GM19372 (cell line): Measurements from ENCODE around the gene ITGA8.

Experiments
- ATAC-seq: cut with Tn5 transposase; IDR thresholded peaks from one replicate; pipeline ENCODE4 v1.9.1; 2021; ENCODE audit warnings: mild to moderate bottlenecking, low read depth, moderate library complexity; ENCODE audit not compliant: unreplicated experiment

Gene ITGA8

DNA sequence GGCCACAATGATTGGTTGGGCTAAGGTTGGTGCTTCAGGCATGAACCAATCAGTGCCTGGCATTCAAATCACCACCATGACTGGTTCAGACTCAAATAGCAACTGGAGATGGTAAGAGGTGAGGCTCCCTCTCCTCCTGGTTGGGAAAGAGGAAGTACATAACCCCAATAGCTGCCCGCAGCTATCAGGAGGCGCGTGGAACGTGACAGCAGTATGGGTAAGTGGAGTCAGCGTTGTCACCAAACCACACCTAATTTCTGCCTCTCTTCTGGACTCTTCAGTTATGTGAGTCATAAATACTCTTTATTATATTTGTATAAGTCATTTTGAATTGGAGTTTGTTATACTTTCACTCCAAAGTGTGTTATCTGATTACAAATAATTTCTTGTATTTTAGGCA is 17.9 kb upstream of the ITGA8 start:
- no peak for ATAC-seq

DNA sequence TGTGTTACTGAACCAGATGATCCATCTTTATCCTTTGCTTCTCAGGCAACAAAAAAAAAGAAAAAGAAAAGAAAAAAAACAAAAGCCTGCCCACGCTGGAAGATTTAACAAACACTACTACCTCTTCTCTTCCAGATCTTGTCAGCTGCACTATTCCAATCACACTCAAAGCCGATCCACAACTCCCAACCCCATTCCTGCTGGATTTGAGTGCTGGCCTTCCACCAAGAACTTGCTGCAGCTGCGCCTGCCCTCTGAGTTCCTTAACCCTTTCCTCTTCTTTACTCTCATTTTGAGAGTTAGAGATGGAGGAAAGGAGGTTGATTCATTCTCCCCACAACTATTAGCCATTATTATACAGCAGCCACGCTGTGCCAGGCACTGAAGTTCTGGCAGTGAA is 16.0 kb upstream of the ITGA8 start:
- ATAC-seq, result no peak

DNA sequence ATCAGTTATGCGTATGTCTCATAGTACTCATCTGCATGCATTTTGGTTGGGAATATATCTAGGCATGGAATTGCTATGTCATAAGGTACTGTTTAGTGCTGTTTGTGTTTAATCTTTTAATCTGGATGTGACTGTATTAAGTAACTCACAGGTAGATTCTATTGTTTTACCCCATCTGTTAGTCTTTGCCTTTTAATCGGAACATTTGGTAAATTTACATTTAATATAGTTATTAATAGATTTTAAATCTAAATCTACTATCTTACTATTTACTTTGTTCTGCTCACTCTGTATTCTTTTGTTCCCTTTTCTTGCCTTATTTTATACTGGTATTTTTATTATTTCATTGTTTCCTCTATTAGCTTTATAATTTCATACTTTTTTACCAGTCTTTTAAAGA is 10.6 kb upstream of the ITGA8 start:
- no peak for ATAC-seq

DNA sequence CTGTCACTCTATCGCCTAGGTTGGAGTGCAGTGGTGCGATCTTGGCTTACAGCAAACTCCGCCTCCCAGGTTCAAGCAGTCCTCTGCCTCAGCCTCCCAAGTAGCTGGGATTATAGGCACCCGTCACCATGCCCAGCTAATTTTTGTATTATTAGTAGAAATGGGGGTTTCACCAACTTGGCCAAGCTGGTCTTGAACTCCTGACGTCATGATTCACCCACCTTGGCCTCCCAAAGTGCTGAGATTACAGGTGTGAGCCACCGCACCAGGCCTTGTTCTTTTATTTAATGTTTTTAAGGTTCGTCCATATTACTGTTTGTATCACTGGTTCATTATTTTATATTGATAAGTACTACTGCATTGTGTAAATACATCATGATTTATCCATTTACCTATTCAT is 10.2 kb upstream of the ITGA8 start:
- ATAC-seq, result no peak

DNA sequence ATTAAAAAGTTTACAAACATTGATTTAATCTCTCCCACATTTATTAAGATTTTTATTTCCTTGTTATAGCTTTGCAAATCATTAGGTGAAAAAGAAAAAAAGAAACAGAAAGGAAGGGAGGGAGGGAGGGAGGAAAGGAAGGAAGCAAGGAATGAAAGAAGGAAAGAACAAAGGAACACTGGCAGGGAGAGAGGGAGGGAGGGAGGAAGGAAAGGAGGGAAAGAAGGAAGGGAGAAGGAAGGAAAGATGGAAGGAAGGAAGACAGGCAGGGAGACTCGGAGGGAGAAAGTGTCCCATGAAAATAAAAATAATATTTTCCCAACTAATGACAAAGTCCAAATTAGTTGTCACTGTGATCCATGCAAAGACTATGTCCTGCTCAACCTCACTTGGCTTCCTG is 6.3 kb upstream of the ITGA8 start:
- ATAC-seq, result no peak

DNA sequence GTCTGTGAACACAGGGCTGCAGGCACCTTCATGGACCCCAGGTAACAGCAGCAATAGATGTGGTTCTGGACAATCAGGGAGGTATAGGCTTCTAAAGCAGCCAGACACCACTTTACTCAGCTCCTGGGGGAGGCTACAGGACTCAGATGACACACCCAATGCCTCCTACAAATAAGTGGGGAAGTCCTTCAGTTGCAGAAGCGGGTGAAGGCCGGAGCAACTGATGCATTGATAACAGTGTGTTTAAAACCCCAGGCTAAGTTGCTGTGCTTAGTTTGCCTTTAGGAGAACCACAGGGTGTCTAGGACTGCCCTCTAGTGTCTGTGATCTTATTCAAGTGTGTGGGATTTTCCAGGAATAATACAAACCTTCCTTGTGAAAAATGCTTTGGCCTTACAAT is 5.9 kb upstream of the ITGA8 start:
- ATAC-seq, result no peak

DNA sequence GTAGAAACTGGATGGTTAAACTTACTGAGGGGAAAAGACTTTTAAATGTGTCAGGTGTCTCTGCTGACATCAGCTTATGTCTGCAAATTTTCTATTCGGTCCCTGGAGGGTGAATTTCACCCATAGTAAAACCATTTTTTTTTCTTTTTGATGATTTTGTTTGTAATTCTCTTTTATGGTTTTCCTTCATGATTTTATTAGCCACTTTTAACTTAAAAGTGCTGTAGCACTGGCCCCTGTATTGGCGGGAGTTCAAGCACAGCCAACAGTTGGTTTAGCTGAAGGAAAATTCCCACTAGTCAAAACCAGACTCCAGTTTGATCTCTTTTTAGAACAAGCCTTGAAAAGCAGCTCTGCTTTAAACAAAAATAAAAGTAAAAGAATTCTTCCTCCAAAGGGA is 5.0 kb upstream of the ITGA8 start:
- ATAC-seq, result no peak

DNA sequence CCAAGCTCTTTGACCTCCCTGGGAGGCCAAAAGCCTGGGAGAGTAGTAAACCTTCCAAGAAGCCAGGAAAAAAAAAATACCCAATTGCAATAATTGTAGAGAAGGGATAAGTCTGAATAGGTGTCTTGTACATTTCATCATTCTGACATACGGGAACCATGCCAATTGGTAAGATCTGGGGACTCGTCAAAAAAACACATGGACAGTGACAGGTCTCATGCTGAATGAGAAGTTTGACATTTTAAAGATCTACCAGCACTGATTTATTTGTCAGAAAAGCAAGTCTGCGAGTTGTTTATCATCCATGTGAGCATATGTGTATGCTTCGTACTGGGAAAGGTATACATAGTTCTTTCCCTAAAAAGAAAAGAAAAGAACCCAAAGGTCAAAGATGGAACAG is 4.1 kb upstream of the ITGA8 start:
- no peak for ATAC-seq

DNA sequence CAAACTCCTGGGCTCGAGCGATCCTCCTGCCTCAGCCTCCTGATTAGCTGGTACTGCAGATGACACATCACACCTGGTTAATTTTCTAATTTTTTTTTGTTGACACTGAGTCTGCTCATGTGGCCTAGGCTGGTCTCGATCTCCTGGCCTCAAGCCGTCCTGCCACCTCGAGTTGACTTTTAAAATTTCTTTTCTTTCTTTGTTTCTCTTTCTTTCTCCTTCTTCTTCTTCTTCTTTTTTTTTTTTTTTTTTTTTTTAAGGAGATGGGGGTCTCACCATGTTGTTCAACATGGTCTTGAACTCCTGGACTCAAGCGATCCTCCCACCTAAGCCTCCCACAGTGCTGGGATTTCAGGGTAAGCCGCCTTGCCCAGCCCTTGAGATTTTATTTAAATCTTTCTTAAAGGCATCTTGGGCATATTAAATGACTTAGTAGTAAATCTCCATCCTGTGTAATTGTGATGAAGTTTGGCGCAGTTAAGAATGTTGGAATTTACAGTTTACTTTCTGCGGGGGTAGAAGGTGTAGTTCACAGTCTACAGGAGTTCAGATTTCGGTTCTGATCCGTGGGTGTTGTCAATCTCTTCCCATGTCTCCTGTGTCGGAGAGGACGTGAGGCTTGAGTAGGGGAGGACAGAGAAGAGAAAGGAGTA is 1.0 kb upstream of the ITGA8 start:
- no peak for ATAC-seq

DNA sequence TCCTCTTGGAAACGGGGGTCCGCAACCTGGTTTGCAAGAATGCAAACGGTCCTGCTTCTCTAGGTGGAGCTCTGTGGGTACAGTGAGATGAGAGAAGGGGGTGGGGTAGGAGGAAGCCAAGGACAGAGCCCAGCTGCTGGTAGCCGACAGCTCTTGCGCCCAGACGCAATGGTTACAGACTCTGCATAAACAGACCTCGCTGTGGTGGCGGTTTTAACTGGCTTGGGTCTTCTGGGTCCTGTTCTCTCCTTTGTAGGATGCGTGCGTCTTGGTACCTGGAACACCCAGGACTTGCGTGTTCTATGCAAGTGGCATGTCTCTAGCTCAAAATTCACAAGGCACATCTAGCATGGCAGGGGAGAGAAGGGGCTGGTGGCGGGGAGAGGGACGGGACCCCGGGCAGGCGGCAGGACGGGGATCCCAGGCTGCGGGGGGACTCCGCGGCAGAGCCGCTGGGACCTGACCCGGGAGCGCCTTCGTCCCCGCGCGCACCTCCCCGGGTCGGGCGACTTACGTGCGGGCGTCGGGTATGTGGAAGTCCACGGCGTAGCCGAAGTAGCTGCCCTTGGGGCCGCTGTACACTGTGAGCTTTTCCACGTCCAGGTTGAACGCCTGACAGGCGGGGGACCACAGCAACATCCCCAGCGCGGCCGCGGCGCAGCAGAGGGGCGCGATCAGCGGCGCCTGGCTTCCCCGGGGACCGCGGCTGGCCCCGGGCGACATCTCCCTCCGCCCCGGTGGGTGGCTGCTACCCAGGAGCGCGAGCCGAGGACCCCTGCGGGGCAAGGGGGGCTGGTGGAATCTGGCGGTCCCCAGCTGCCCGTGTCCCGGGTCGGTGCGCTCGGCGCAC is 448 bp downstream of the ITGA8 start:
- ATAC-seq, result no peak

DNA sequence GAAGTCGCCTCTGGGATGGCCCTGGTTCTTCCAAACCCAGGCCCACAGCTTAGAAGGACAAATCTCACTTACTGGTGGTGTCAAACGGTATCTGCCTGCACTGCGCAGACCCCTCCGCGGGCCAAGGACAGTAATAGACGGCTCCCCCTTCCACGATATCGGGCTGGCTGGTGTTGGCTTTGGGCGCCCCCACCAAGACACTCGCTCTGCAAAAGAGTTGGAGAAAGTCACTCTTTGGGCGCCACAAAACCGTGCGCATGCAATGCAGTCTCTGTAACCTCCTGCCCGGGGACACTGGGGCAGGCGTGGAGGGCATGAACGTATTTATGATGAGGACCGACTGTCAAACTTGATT is 1.1 kb downstream of the ITGA8 start:
- ATAC-seq, result no peak

DNA sequence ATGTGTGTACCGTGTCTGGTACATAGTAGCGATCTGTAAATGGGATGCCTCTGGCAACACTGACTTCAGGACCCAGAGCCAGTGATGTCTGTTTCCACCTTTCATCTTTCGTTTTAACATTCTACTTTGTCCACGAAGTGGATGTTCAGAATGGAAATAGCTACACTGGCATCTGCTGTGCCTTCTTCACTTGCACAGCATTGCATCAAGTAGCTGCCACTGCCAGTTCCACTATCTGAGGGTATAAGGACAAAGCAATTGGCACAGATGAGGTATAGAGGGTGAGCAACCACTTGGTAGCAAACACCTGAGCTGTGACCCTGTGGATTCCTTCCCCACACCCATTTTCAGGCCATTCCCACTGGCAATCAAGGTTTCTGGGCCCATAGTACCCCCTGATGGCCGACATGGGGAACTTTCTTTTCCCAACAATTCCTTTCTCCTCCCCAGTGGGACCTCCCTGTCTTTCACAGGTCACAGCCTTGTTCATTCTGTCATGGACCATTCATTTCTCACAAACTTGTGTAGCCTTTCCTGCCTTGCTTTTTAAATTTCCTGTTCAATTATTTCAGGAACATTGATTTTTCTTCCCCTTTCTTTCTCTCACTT is 4.0 kb downstream of the ITGA8 start:
- ATAC-seq, result no peak

DNA sequence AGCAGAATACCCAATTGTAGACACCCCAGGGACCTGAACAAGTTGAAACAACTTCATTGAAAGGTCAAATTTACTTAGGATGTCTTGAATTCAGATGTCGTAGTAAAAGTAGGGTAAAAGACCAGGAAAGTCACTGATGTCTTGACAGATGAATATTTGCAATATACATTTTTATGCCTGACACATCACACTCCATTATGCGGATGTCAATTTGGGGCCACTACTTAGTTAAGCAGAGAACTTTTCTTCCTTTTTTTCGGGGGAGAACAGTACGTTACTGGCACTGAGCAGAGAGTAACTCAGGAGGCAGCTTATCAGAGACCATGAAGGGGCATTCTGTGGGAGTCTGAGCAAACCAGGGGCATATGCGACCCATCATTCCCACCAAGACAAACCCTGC is 4.9 kb downstream of the ITGA8 start:
- no peak for ATAC-seq

DNA sequence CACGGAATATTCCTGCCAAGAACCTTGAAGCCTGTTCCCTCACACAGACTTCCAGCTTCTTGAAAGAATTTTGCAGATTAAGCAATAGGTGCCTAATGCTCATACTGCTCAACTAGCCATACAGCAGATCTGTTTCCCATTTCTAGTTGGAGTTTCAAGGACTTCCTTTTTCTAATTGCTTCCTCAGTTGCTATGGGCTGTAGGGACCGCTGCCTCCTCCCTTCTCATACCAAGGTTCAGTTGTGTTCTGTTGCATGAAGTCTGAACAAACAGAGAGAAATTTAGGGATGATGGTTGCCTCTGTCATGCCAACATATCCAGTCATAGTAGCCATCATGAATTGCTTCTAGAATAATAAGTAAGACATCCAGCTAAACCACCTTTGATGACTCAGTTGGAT is 6.8 kb downstream of the ITGA8 start:
- no peak for ATAC-seq

DNA sequence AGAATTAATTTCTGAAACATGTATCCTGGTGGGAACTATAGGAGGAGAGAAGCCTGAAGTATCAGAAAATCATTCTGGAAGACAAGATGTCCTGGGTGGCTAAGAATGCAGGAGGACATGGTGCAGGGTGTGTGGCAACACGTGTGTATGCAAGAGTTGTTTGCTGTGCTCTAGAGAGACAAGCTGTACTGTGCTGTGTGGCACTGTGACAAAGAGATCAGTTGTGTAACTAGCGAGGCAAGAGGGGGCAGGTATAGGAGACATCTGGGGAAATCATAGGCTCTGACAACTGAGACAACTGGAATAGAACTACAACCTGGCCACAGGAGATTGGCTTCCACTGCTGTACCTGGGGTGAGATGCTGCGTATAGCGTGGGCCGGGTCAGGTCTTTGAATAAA is 9.3 kb downstream of the ITGA8 start:
- ATAC-seq, result no peak

DNA sequence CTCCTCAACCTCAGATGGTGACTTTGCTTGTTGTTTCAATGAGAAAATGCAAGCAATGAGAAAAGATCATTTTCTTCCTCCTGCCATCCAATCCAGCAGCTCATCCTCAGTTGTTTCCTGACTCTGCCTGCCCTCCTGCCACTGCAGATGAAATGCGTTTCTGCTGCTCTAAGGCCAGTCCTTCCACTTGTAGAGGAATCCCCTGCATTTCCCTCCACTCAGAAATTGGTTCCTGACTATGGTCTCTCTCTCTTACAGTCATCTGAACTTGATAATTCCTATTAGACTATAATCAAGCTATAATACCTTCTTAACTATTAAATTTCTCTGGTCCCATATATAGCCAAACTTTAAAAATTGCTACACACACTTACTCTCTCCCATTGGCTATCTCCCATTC is 14.4 kb downstream of the ITGA8 start:
- ATAC-seq, result no peak

DNA sequence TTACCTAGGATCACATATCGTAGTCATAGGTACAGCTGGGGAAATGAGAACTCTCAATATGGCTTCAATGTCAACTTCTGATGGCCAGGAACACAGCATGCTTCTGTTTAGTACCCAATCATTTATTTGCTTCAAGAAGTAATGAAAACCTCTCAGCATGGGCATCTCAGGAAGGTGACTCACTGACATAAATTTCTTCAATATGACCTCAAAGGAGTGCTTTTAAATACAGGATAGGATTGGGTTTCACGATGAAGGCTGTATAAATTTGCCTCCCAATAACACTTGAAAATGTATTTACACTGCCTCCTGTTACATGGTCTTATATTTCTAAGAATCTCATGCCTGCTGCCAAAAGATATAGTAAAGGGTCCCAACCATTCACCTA is 15.1 kb downstream of the ITGA8 start:
- ATAC-seq, result no peak

DNA sequence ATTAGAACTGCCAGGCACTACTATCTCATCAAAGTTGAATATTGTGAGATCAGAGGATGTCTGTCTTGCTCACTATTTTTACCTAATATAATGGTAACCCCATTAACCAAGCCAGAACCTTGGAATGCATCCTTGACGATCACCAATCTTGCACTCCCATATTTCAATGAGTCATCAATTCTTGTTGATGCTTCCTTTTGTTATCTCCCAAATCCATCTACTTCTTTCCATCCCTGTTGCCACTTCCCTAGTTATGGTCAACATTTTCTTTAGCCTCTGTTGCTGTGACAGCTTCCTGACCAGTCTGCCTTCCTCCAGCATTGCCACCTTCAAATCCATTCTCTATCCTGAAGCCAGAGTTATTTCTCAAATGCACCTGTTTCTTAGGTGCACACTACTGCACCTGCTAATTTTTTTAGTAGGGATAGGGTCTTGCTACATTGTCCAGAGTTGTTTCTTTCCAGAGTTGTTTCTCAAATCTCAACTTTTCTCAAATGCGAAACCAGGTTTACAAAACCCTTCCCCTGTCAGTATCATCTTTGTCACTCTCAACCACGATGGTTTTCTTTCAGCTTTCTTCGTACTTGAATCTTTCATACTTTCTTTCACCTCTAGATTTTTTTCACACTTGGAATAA is 15.7 kb downstream of the ITGA8 start:
- no peak for ATAC-seq

DNA sequence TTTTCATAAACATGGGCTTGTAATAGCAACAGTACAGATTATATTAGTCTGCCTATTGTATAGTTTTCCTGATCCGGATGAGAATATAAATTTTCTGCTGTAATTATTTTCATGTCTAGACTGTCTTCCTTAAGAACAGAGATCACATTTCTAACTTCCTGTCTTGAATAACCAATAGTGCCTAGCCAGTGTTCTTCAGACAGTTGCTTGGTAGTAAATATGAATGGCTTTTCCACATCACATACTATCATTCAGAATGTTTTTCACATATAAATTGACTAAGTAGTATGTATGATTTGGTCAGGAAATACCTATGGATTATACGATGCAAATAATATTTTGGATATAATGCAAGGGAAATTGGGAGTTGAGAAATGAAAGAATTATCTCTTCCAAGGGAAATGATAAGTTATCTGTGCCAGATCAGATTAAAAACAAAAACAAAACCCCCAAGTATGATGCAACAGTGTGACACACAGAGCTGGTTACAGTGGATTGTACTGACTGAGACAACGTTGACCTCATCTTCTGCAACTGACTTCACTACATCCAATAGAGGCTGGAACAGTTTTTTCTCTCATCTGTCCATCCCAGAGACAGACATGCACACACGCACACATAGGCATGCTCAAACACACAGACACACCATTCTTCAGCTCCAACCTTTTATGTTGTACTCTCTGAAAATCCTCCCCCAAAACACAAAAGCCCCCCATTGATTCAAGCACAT is 16.4 kb downstream of the ITGA8 start:
- no peak for ATAC-seq

DNA sequence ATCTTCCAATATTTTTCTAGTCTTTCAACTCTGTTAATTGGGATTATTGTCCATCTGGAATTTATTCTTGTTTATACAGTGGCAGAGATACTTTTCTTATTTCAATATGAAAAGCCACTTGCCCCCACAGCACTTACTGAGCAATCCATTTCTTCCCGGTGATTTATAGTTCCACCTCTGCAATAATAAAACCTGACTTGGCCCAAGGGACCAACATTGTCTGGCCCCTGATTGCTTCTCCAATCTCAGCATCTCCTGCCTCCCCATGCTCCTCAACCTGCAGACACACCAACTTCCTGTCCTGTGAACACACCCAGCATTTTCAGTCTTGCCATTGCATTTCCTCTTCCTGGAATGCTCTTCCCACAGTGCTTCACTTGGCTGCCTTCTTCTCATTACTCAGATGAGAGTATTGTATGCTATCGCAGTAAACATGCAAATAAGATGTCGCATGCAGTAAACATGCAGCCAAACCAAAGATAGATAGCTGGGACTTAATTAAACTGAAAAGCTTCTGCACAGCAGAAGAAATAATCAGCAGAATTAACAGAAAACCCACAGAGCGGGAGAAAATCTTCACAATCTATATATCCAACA is 19.5 kb downstream of the ITGA8 start:
- no peak for ATAC-seq

DNA sequence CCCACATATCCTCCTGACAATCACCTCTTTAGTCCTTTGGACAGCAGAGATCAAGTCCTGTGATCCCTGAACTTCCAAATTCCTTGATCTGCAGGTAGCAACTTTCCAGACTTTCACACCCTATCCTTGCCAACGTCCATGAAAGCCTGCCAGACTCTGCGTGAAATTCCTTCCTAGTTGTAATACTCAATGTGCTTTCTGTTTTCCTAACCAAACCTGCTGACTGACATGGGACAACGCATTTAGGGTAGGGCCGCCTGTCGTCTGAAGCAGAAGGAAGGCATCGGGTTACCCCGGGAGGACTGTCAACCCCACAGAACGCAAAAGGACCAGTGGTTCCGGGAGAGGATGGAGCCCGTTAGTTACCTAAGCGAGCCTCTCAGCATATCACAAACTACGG is 23.9 kb downstream of the ITGA8 start:
- ATAC-seq, result no peak
